ENCODE results near the gene TPT1. TPM values are rescaled to one million over a fixed set of nuclear protein-coding genes. Genes with fewer than 3 reads are reported as not detected.

Gene TPT1
- total and polyA plus RNA-seq, 2 of the 13 experiments (the other 11 are each of a cell fraction or from before 2014, with no cell fraction given), result 2,953 to 3,594 TPM

DNA sequence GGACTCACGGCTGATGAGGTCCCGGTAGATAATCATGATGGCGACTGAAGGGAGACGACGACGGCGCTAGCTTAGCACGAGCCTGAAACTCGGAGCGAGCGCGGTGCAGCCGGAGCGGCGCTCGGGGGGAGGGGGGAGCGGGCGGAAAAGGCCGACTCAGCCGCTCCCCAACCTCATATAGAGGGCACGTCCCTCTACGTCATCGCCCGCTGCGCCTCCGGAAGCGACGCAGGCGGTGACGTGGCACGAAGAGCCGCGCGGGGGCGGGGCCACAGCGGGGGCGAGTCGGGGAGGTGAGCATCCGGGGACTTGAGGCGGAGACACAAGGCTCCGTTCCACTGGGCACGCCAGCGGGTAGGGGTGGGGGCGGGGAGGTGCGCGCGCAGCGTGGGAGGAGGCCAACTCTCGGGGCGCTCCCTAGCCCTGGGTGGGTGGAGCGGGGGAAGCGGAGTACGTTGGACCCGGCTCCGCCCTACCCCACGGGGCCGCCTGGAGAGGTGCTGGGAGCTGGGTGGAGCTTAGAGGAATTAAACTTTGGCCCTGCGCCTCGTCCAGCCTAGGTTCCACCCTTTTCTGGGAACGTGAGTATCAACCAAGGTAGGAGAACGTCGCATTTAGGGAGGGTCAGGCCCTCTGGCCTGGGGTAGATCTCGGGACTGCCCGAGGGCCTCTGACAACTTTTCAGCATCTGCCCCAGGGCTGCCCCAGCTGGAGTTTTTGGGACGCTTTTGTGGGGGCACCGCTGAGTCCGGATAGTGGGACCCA, at the start of gene TPT1 (continued):
- no peak for TF ChIP-seq TEF (CRISPR knock-in tag; IDR thresholded peaks at IDR 0.05)
- peak; percentile 58; the same call in 1 of the 2 replicates for TF ChIP-seq SATB2 (CRISPR knock-in tag; IDR thresholded peaks at IDR 0.05)
- peak; percentile 91; the same call in 1 of the 2 replicates for TF ChIP-seq SP4 (CRISPR knock-in tag; IDR thresholded peaks at IDR 0.05)
- TF ChIP-seq GMEB2 (CRISPR knock-in tag; IDR thresholded peaks at IDR 0.05; ENCODE audit: low read depth), result peak; percentile 64; the same call in 1 of the 2 replicates
- TF ChIP-seq ZNF10 (CRISPR knock-in tag; IDR thresholded peaks at IDR 0.05; ENCODE audit: borderline replicate concordance, low read depth), result no peak
- TF ChIP-seq, protein P1, sequence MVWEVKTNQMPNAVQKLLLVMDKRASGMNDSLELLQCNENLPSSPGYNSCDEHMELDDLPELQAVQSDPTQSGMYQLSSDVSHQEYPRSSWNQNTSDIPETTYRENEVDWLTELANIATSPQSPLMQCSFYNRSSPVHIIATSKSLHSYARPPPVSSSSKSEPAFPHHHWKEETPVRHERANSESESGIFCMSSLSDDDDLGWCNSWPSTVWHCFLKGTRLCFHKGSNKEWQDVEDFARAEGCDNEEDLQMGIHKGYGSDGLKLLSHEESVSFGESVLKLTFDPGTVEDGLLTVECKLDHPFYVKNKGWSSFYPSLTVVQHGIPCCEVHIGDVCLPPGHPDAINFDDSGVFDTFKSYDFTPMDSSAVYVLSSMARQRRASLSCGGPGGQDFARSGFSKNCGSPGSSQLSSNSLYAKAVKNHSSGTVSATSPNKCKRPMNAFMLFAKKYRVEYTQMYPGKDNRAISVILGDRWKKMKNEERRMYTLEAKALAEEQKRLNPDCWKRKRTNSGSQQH (CRISPR knock-in tag; IDR thresholded peaks at IDR 0.05; ENCODE audit: low read depth), result 0 out of 2 replicates have a peak, but pooled peaks have one; percentile 40
- peak; percentile 76 for TF ChIP-seq HNF4A (CRISPR knock-in tag; IDR thresholded peaks at IDR 0.05)
- TF ChIP-seq ZNF660 (CRISPR knock-in tag; IDR thresholded peaks at IDR 0.05; ENCODE audit: borderline replicate concordance, low read depth), result no peak
- TF ChIP-seq NRL (CRISPR knock-in tag; IDR thresholded peaks at IDR 0.05; ENCODE audit: borderline replicate concordance), result no peak; the same call in 1 of the 2 replicates
- 0 out of 2 replicates have a peak, but pooled peaks have one; percentile 75 for TF ChIP-seq MEIS1 (CRISPR knock-in tag; IDR thresholded peaks at IDR 0.05; ENCODE audit: borderline replicate concordance)
- TF ChIP-seq ZHX1 (CRISPR knock-in tag; IDR thresholded peaks at IDR 0.05; ENCODE audit: low read depth), result peak; percentile 98
- peak; percentile 87 for TF ChIP-seq TAF1 (CRISPR knock-in tag; IDR thresholded peaks at IDR 0.05)
- peak; percentile 20; the same call in 1 of the 2 replicates for TF ChIP-seq ZNF331 (CRISPR knock-in tag; IDR thresholded peaks at IDR 0.05)
- peak; percentile 32; the same call in 1 of the 2 replicates for TF ChIP-seq CHD2 (IDR thresholded peaks at IDR 0.05; ENCODE audit: low read depth, low read length)
- no peak for TF ChIP-seq NCOA1 (CRISPR knock-in tag; IDR thresholded peaks at IDR 0.05)
- peak; percentile 64 for TF ChIP-seq HCFC1 (IDR thresholded peaks at IDR 0.05; ENCODE audit: low read depth, low read length)
- TF ChIP-seq ZNF225 (CRISPR knock-in tag; IDR thresholded peaks at IDR 0.05), result peak; percentile 48; the same call in 1 of the 2 replicates
- peak; percentile 31 for TF ChIP-seq SALL1 (CRISPR knock-in tag; IDR thresholded peaks at IDR 0.05)
- peak; percentile 64 for TF ChIP-seq ZNF883 (CRISPR knock-in tag; IDR thresholded peaks at IDR 0.05; ENCODE audit: not compliant biosample characterization)

Data from HepG2 (cell line).